ENCODE data around the gene PHF14. TPM values are rescaled to one million over a fixed set of nuclear protein-coding genes. Genes with fewer than 3 reads are reported as not detected.
"Not testable (repeated sequence)": the region's sequence is repeated elsewhere in the genome, so short reads cannot be mapped to it uniquely, and the experiment has no call there.

PHF14 gene
- total RNA-seq, 4 donors from 2014 or later = 23.9 to 72.7 (median 27.5) TPM

DNA sequence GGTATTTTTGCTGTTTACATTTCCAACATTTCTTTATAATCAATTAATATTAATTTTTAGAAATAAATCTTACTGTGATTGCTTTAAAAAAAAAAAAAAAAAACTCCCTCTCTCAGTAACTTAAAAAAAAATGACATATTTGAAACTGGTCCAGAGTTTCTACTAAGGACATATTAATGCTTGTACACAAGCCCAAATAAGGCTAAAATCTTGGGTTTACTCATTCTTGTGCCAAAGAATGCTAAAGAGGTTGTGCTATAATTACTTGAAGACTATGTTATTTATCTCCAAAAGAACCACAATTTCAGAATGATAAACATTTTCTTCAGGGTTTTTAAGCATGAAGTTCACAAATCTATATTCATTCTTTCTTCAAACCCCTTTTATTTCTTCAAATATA lies 39.4 kb upstream of the PHF14 start:
- no peak for DNase-seq (ENCODE audit: low spot score in 2 of 2)
- H3K4me1 ChIP-seq = peaks cover 32% of the 10 kb centered on the region
- peaks cover 31% of the 10 kb centered on the region for H3K36me3 ChIP-seq
- TF ChIP-seq, protein P1, sequence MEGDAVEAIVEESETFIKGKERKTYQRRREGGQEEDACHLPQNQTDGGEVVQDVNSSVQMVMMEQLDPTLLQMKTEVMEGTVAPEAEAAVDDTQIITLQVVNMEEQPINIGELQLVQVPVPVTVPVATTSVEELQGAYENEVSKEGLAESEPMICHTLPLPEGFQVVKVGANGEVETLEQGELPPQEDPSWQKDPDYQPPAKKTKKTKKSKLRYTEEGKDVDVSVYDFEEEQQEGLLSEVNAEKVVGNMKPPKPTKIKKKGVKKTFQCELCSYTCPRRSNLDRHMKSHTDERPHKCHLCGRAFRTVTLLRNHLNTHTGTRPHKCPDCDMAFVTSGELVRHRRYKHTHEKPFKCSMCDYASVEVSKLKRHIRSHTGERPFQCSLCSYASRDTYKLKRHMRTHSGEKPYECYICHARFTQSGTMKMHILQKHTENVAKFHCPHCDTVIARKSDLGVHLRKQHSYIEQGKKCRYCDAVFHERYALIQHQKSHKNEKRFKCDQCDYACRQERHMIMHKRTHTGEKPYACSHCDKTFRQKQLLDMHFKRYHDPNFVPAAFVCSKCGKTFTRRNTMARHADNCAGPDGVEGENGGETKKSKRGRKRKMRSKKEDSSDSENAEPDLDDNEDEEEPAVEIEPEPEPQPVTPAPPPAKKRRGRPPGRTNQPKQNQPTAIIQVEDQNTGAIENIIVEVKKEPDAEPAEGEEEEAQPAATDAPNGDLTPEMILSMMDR (IDR thresholded peaks at IDR 0.05) = no peak
- TF ChIP-seq POLR2A (IDR thresholded peaks at IDR 0.05) (no peak), POLR2AphosphoS5 (IDR thresholded peaks at IDR 0.05) (no peak), EP300 (IDR thresholded peaks at IDR 0.05) (no peak)
- H3K27ac ChIP-seq = no peak overlapping the region
- H3K27me3 ChIP-seq = no peaks in the 10 kb centered on the region
- H3K9me3 ChIP-seq = no peaks in the 10 kb centered on the region
- H3K4me3 ChIP-seq = no peak overlapping the region

DNA sequence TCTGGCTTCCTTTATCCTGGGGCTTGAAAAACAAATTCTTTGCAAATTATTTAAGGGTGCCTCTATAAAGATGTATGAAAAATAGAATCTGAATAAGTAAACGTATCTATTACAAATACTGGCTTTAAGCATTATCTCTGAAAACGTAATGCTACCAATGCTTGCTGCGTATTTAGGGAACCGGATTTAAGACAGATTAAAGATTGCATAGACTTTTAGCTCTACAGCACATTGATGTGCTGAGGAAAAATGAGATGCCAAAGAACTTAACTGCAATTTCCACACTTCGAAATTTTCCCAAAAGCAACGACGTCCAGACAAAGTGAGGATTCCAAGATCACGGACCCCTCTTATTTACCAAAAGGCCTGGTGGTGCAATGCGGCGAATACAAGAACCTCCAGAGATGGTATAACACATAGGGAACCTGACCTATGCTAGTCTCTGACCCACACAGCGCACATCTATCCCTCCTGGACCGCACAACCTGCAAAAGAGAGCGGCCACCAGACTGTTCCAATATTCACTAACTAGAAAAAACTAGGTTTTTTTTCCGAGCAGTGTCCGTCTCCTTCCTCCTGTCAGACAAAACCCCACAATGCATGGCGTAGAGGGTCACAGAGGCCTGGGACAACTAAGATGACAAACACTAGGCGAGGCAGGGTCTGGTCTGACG lies 34.3 kb upstream of the PHF14 start:
- 2% methylated on average over 18 of the region's 18 CpGs for WGBS
- Histone ChIP-seq H3K4me1 (peaks cover 37% of the 10 kb centered on the region), H3K9me3 (no peaks in the 10 kb centered on the region), H3K27ac (peak overlapping the region; percentile 90), H3K4me3 (peak overlapping the region; percentile 76), H3K36me3 (peaks cover 15% of the 10 kb centered on the region), H3K27me3 (no peaks in the 10 kb centered on the region)
- no peak for TF ChIP-seq EP300 (IDR thresholded peaks at IDR 0.05)
- TF ChIP-seq, protein P1 (IDR thresholded peaks at IDR 0.05) = no peak
- no peak for DNase-seq (ENCODE audit: low spot score in 2 of 2)

DNA sequence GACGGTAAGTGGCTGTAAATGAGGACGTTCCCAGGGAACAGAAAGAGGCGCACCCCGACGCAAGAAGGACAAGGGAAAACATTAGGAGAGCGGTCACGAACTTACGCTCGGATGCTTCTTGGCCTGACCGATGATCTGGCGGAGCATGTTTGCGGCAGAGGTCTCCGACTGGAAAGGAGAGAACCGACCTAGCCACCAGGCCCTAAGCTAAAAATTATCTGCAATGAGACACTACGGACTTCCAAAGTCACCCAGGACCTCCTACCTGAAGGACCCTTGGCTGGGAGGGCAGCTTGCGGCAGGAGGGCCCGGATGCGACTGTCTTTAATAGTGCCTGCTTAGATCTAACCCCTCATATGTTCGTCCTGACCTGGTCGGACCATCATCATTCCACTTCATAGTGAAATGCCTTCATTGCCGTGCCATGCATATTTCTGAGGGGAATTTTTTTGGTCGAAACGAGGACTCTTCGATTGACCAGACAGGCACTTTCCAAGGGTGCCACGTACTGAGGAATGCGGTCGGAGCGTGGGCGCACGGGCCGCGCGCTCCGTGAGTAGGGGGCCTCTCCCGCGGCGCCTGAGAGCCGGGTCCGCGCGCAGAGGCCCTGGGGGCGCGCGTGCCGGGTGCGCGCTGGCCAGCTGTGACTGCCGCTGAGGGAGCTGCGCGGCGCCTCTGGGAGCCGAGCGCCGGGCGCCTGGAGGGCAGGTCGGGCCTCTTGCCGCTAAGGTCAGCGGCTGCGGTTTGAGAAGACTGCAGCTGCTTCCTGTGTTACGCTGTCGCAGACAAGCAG lies 33.6 kb upstream of the PHF14 start:
- H3K27me3 ChIP-seq = no peaks in the 10 kb centered on the region
- peak overlapping the region; percentile 90 for H3K27ac ChIP-seq
- DNase-seq (ENCODE audit: low spot score in 2 of 2) = peak; percentile 92 to 94
- H3K4me3 ChIP-seq = peak overlapping the region; percentile 76
- TF ChIP-seq, protein P1 (IDR thresholded peaks at IDR 0.05) = no peak
- TF ChIP-seq EP300 (IDR thresholded peaks at IDR 0.05) = no peak
- peak in 1 of 2 donors; percentile 74 for TF ChIP-seq POLR2A (IDR thresholded peaks at IDR 0.05)
- peak; percentile 3 to 82 (median 71) for TF ChIP-seq POLR2AphosphoS5 (IDR thresholded peaks at IDR 0.05)
- 1% methylated on average over 47 of the region's 61 CpGs for WGBS
- H3K36me3 ChIP-seq = peaks cover 15% of the 10 kb centered on the region
- no peaks in the 10 kb centered on the region for H3K9me3 ChIP-seq
- H3K4me1 ChIP-seq = peaks cover 30% of the 10 kb centered on the region

DNA sequence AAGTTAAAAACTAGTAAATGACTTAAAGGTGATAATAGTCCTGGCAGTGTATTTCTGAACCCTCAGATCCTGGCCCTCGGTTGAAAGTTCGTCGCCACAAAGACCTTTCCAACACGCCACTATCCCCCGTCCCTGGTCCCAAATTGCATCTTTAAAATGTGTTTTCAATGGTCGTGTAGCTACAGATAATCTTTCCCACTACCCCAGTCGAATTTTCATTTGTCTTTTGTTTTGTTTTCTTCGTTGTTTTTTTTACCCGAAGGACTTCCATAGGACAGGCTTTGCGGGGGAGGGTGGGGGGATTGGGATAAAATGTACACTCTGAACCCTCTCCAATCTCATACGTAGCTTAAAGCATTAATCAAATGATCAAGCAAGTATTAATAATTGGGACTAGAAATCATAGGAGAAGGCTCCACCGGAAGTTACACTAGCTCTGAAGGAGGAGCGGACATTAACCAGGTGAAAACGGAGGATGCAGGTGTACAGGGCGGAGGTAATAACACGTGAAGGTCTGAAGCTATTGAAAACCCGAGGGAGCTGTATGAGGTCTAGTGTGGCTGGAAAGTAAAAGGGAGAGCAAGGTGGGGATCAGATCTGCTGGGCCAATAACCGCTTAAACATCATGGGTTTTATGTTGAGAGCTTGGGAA lies 32.8 kb upstream of the PHF14 start:
- H3K4me3 ChIP-seq = peak overlapping the region; percentile 76
- TF ChIP-seq POLR2A (IDR thresholded peaks at IDR 0.05) = peak in 1 of 2 donors; percentile 17
- TF ChIP-seq, protein P1 (IDR thresholded peaks at IDR 0.05) = no peak
- no peak for TF ChIP-seq EP300 (IDR thresholded peaks at IDR 0.05)
- TF ChIP-seq POLR2AphosphoS5 (IDR thresholded peaks at IDR 0.05) = no peak
- H3K36me3 ChIP-seq = peaks cover 11% of the 10 kb centered on the region
- H3K9me3 ChIP-seq = no peaks in the 10 kb centered on the region
- DNase-seq (ENCODE audit: low spot score in 2 of 2) = no peak
- no peaks in the 10 kb centered on the region for H3K27me3 ChIP-seq
- peak overlapping the region; percentile 90 for H3K27ac ChIP-seq
- H3K4me1 ChIP-seq = peaks cover 23% of the 10 kb centered on the region
- WGBS = 19% methylated on average over 18 of the region's 18 CpGs

DNA sequence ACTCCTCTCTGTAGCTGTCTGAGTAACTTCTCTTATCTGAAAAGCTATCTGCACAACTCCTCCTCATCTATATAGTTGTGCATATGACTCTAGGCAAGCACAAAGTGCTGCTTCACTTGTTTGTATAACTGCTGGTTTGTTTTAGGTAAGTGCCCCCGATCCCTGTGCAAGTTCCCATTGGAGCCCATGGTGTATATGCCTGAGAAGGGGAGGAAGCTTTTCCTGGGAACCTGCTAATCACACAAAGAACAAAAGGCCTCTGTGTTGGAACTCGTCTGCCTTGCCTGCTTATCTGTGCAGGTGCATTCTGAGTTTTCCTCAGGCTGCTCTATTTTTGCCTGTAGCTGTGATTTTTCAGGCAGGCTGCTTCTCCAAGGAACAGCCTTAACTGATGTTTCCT lies 23.2 kb upstream of the PHF14 start:
- WGBS = 50% methylated on average over 2 of the region's 2 CpGs
- no peak for DNase-seq (ENCODE audit: low spot score in 2 of 2)

DNA sequence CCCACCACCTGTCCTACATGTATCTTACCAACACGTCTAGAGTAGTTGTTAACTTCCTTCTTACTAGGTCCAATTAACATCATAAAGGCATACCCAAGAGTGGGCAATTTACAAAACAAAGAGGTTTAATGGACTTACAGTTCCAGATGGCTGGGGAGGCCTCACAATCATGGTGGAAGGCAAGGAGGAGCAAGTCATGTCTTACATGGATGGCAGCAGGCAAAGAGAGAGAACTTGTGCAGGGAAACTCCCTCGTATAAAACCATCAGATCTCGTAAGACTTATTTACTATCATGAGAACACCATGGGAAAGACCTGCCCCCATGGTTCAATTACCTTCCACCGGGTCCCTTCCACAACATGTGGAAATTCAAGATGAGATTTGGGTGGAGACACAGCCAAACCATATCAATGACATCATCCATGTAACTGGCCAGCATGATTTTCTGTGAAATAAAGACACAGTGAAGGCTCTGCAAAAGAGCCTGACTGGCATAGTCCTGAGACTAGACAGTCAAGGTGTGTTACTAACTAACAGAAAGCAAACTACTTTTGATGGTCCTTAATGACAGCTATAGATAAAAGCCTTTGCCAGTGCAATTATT lies 22.6 kb upstream of the PHF14 start:
- not testable (repeated sequence) for H3K36me3 ChIP-seq; DNase-seq (ENCODE audit: low spot score in 2 of 2); H3K4me3 ChIP-seq; H3K4me1 ChIP-seq; H3K9me3 ChIP-seq; H3K27ac ChIP-seq; H3K27me3 ChIP-seq
- WGBS = 87% methylated on average over 4 of the region's 4 CpGs

More for the DNA sequence above, 23.2 kb upstream of the PHF14 start:
- Histone ChIP-seq H3K9me3 (no peaks in the 10 kb centered on the region), H3K4me3 (no peak overlapping the region), H3K4me1 (no peaks in the 10 kb centered on the region), H3K27me3 (peaks cover 4% of the 10 kb centered on the region), H3K27ac (no peak overlapping the region), H3K36me3 (no peaks in the 10 kb centered on the region)
- TF ChIP-seq EP300 (IDR thresholded peaks at IDR 0.05) = no peak
- TF ChIP-seq POLR2AphosphoS5 (IDR thresholded peaks at IDR 0.05) = no peak
